ENCODE results near the gene KLF5.

The KLF5 gene

DNA sequence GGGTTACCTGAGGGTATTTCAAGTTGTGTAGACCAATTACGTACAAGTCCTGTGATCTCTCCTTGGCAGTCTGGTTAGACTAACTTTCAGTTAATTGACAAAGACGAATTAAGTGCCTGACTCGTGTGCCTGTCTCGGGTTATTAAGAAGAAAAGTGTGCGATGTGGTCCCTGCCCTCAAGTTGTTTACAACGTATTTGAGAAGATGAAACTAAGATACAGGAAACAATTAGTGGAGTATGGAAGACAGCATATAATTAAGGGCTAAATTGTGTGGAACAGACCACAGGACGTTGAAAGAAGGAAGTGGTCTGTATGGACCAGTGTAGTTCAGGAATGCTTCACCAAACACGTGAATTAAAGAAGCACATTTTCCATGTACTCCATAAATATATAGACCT is 49.2 kb downstream of the KLF5 start:
- Histone ChIP-seq H3K4me3 (ENCODE audit: low read depth in 1 of 2, low read length in 1 of 2) (no peak overlapping the region), H3K27ac (no peak overlapping the region), H3K36me3 (no peaks in the 10 kb centered on the region), H3K27me3 (no peaks in the 10 kb centered on the region), H3K9me3 (no peaks in the 10 kb centered on the region), H3K4me1 (ENCODE audit: control insufficient read depth in 1 of 2, insufficient read depth in 1 of 2, low read depth in 1 of 2, low read length in 1 of 2) (no peaks in the 10 kb centered on the region)
- TF ChIP-seq, protein P1, sequence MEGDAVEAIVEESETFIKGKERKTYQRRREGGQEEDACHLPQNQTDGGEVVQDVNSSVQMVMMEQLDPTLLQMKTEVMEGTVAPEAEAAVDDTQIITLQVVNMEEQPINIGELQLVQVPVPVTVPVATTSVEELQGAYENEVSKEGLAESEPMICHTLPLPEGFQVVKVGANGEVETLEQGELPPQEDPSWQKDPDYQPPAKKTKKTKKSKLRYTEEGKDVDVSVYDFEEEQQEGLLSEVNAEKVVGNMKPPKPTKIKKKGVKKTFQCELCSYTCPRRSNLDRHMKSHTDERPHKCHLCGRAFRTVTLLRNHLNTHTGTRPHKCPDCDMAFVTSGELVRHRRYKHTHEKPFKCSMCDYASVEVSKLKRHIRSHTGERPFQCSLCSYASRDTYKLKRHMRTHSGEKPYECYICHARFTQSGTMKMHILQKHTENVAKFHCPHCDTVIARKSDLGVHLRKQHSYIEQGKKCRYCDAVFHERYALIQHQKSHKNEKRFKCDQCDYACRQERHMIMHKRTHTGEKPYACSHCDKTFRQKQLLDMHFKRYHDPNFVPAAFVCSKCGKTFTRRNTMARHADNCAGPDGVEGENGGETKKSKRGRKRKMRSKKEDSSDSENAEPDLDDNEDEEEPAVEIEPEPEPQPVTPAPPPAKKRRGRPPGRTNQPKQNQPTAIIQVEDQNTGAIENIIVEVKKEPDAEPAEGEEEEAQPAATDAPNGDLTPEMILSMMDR (IDR thresholded peaks at IDR 0.05): no peak

DNA sequence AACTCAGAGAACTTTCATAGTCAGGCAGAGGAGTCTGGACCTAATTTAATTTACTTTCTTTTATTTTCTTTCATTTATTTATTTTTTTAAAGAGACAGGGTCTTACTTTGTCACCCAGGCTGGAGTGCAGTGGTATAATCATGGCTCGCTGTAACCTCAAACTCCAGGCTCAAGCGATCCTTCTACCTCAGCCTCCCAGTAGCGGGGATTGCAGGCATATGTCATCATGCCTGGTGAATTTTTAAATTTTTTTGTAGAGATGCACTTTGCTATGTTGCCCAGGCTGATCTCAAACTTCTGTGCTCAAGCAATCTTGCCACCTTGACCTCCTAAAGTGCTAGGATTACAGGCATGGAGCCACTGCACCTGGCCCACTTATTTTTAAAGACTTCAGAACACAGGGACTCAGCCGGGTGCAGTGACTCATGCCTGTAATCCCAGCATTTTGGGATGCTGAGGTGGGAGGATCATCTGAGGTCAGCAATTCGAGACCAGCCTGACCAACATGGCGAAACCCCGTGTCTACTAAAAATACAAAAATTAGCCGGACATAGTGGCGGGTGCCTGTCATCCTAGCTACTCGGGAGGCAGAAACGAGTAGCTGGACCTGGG is 50.6 kb downstream of the KLF5 start:
- Histone ChIP-seq H3K9me3 (no peaks in the 10 kb centered on the region), H3K4me1 (ENCODE audit: control insufficient read depth in 1 of 2, insufficient read depth in 1 of 2, low read depth in 1 of 2, low read length in 1 of 2) (no peaks in the 10 kb centered on the region), H3K4me3 (ENCODE audit: low read depth in 1 of 2, low read length in 1 of 2) (no peak overlapping the region), H3K27ac (no peak overlapping the region), H3K36me3 (no peaks in the 10 kb centered on the region), H3K27me3 (no peaks in the 10 kb centered on the region)
- TF ChIP-seq, protein P1 (IDR thresholded peaks at IDR 0.05): no peak

DNA sequence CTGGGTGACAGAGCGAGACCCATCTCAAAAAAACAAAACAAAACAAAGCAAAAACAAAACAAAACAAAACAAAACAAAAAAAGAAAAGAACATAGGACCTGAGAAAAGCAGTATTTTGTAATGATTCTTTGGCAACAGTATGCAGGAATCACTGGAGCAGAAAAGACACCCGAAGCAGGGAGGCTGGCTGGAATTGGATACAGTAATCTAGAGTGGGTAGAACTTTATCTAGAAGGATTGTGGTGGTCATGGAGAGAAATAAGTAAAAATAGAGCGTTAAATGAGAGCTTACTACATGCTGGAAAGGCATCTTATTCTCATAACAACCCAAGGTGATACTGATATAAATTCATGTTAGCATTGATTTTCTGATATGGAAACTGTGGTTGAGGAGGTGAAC is 51.2 kb downstream of the KLF5 start:
- Histone ChIP-seq H3K27ac (no peak overlapping the region), H3K4me3 (ENCODE audit: low read depth in 1 of 2, low read length in 1 of 2) (no peak overlapping the region), H3K4me1 (ENCODE audit: control insufficient read depth in 1 of 2, insufficient read depth in 1 of 2, low read depth in 1 of 2, low read length in 1 of 2) (no peaks in the 10 kb centered on the region), H3K9me3 (no peaks in the 10 kb centered on the region), H3K27me3 (no peaks in the 10 kb centered on the region), H3K36me3 (no peaks in the 10 kb centered on the region)
- TF ChIP-seq, protein P1 (IDR thresholded peaks at IDR 0.05): no peak

DNA sequence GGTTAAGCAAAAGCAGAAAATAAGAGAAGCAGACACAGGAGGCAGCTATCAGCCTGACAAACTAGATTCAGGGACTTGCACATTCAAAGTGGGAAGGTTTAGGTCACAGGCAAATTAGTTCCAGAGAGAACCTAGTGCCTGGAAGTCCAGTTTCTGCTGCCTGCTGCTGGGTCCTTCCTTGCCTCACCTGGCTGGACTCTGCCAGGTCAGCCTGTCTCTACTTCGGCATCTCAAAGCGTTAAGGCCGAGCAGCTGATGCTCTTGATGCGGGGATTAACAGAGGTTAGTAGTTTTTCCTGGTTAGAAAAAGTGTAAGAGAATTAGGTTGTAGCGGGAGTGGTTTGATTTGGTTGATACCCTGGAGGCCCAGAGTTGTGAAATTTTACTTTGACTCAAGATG is 52.0 kb downstream of the KLF5 start:
- TF ChIP-seq, protein P1 (IDR thresholded peaks at IDR 0.05): no peak
- H3K36me3 ChIP-seq: no peaks in the 10 kb centered on the region
- no peaks in the 10 kb centered on the region for H3K9me3 ChIP-seq
- no peak overlapping the region for H3K4me3 ChIP-seq (ENCODE audit: low read depth in 1 of 2, low read length in 1 of 2)
- H3K27ac ChIP-seq: no peak overlapping the region
- H3K4me1 ChIP-seq (ENCODE audit: control insufficient read depth in 1 of 2, insufficient read depth in 1 of 2, low read depth in 1 of 2, low read length in 1 of 2): no peaks in the 10 kb centered on the region
- no peaks in the 10 kb centered on the region for H3K27me3 ChIP-seq

DNA sequence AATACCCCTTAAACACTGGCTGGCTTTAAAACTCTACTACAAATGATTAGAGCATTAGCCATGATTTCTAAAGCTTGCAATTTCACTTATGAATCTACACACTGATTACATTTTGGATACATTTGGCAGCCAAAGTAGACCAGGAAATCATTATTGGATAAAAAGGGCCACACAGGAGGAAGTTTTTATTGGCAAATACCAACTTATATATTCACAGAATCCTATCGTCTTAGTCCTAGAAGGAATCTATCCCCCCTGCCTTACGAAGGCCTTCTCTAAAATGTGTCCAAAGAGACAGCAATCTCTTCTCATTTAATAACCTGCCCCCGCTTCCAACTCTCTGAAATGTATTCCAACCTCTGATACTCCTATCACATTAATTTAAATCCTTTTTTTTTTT is 52.5 kb downstream of the KLF5 start:
- H3K36me3 ChIP-seq: no peaks in the 10 kb centered on the region
- no peaks in the 10 kb centered on the region for H3K9me3 ChIP-seq
- no peak overlapping the region for H3K27ac ChIP-seq
- no peaks in the 10 kb centered on the region for H3K4me1 ChIP-seq (ENCODE audit: control insufficient read depth in 1 of 2, insufficient read depth in 1 of 2, low read depth in 1 of 2, low read length in 1 of 2)
- TF ChIP-seq, protein P1 (IDR thresholded peaks at IDR 0.05): no peak
- H3K4me3 ChIP-seq (ENCODE audit: low read depth in 1 of 2, low read length in 1 of 2): no peak overlapping the region
- H3K27me3 ChIP-seq: no peaks in the 10 kb centered on the region

DNA sequence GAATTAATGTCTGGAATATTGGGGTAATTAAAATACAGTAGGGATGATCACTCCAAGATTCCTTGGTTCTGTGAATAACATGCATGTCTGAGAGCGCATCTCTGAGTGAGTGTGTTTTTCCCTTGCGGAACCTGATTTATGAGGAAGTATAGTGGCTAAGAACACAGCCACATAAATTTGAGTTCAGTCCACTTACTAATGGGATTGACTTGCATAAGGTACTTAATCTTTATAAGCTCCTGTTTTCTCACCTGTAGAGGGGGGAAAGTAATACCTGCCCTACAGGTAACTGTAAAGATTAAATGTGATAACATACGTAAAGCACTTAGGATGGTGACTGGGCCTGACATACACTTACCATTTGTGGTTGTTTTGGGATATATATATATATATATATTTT is 60.8 kb downstream of the KLF5 start:
- TF ChIP-seq, protein P1 (IDR thresholded peaks at IDR 0.05): no peak
- Histone ChIP-seq H3K4me1 (ENCODE audit: control insufficient read depth in 1 of 2, insufficient read depth in 1 of 2, low read depth in 1 of 2, low read length in 1 of 2) (no peaks in the 10 kb centered on the region), H3K27ac (no peak overlapping the region), H3K4me3 (ENCODE audit: low read depth in 1 of 2, low read length in 1 of 2) (no peak overlapping the region), H3K9me3 (no peaks in the 10 kb centered on the region), H3K27me3 (no peaks in the 10 kb centered on the region), H3K36me3 (no peaks in the 10 kb centered on the region)

Measured in neutrophil (primary cell).